SK-N-MC (cell line): ENCODE measurements around the gene IVNS1ABP.

Experiments used
- EZH2 ChIP-seq: fragments of 200-600 bp; sonication (generic); IDR thresholded peaks from one replicate; pipeline ENCODE4 v1.6.1; 2017; ENCODE audit warnings: antibody characterized with exemption
- FOXP2 ChIP-seq: optimal IDR thresholded peaks from 2 replicates; pipeline ENCODE3; 2011; ENCODE audit warnings: mild to moderate bottlenecking, moderate library complexity; ENCODE audit not compliant: insufficient read depth; ENCODE audit errors: extremely low read length, control extremely low read depth
- POLR2AphosphoS5 ChIP-seq: IDR thresholded peaks from 2 replicates; pipeline ENCODE4 v1.6.1; 2012; ENCODE audit warnings: mild to moderate bottlenecking, low read depth, low read length, borderline replicate concordance

- TF ChIP-seq EZH2, result no peak
- TF ChIP-seq POLR2AphosphoS5, result no peak
- TF ChIP-seq FOXP2, result no peak
Measured at GRCh38 chr1:185292237-185292636, 24.8 kb downstream of the IVNS1ABP start.
